Epidermal melanocyte (primary cell): ENCODE data around the gene ADAMTSL2.
"Not testable (repeated sequence)": the region's sequence is repeated elsewhere in the genome, so short reads cannot be mapped to it uniquely, and the experiment has no call there.

Experiments used
- DNase-seq: peaks from one replicate; pipeline ENCODE4 v3.0.0; 2011; ENCODE audit warnings: low spot score; ENCODE audit not compliant: insufficient read length

ADAMTSL2 gene

GRCh38 chr9:133554729-133555128, 20.2 kb downstream of the ADAMTSL2 start:
- DNase-seq: no peak

- DNase-seq: no peak
These were observed 21.9 kb downstream of the ADAMTSL2 start for GRCh38 chr9:133556354-133556753.

- no peak for DNase-seq
These were observed 23.1 kb downstream of the ADAMTSL2 start for GRCh38 chr9:133557581-133557980.

GRCh38 chr9:133558191-133559126, 24.0 kb downstream of the ADAMTSL2 start:
- DNase-seq: peak; percentile 57

GRCh38 chr9:133560311-133560710, 25.8 kb downstream of the ADAMTSL2 start:
- DNase-seq: no peak

GRCh38 chr9:133560944-133561343, 26.4 kb downstream of the ADAMTSL2 start:
- DNase-seq: no peak

- DNase-seq: no peak
These were observed 27.6 kb downstream of the ADAMTSL2 start for GRCh38 chr9:133561976-133562554.

GRCh38 chr9:133562611-133563290, 28.2 kb downstream of the ADAMTSL2 start:
- DNase-seq: no peak

- DNase-seq: no peak
These were observed 28.8 kb downstream of the ADAMTSL2 start for GRCh38 chr9:133563291-133563796.

- DNase-seq: not testable (repeated sequence)
These were observed 29.3 kb downstream of the ADAMTSL2 start for GRCh38 chr9:133563814-133564213.

- no peak for DNase-seq
These were observed 30.1 kb downstream of the ADAMTSL2 start for GRCh38 chr9:133564451-133565116.

GRCh38 chr9:133566382-133566781, 31.9 kb downstream of the ADAMTSL2 start:
- no peak for DNase-seq

GRCh38 chr9:133566817-133567216, 32.3 kb downstream of the ADAMTSL2 start:
- no peak for DNase-seq

- DNase-seq: no peak
These were observed 33.7 kb downstream of the ADAMTSL2 start for GRCh38 chr9:133568186-133568585.

- DNase-seq: no peak
These were observed 34.7 kb downstream of the ADAMTSL2 start for GRCh38 chr9:133569121-133569785.

- no peak for DNase-seq
These were observed 35.6 kb downstream of the ADAMTSL2 start for GRCh38 chr9:133569891-133570690.

- no peak for DNase-seq
These were observed 36.2 kb downstream of the ADAMTSL2 start for GRCh38 chr9:133570691-133571080.

GRCh38 chr9:133571391-133571890, 36.9 kb downstream of the ADAMTSL2 start:
- no peak for DNase-seq

GRCh38 chr9:133571896-133572595, 37.5 kb downstream of the ADAMTSL2 start:
- no peak for DNase-seq
